CD14-positive monocyte (primary cell): ENCODE results near the gene GRM2. TPM values are rescaled to one million over a fixed set of nuclear protein-coding genes. Genes with fewer than 3 reads are reported as not detected.

ENCODE experiments used
- DNase-seq, 3 donors: peaks; one replicate each; pipeline ENCODE4 v3.0.0-alpha.2; 2011 to 2022
- H2AFZ ChIP-seq: 2 replicates; pipeline ENCODE4 v1.6.0; 2012; ENCODE audit warnings: mild to moderate bottlenecking, low read depth, low read length, inconsistent platforms; ENCODE audit not compliant: insufficient read depth, poor library complexity, severe bottlenecking
- H3K27ac ChIP-seq, 2 donors: 1 replicate in 1 of 2; 2 replicates in 1 of 2; pipeline ENCODE4 v1.5.1; 2012 to 2013; ENCODE audit warnings: low read length in 2 of 2, control low read depth in 1 of 2, inconsistent platforms in 1 of 2, low read depth in 1 of 2, mild to moderate bottlenecking in 1 of 2
- H3K27me3 ChIP-seq, 2 donors: one replicate each; pipeline versions ENCODE4 v1.6.0 to v1.6.1; 2011 to 2013; ENCODE audit warnings: low read length in 2 of 2; ENCODE audit not compliant: control insufficient read depth in 2 of 2, insufficient read depth in 2 of 2
- H3K36me3 ChIP-seq, 2 donors: replicated peaks in 1 of 2; 1 replicate in 1 of 2; 2 replicates in 1 of 2; pipeline versions ENCODE4 v1.5.1 to v1.6.1; 2012 to 2013; ENCODE audit warnings: low read length in 2 of 2, control low read depth in 1 of 2, inconsistent platforms in 1 of 2, mild to moderate bottlenecking in 1 of 2; ENCODE audit not compliant: insufficient read depth in 2 of 2, control insufficient read depth in 1 of 2
- H3K4me1 ChIP-seq, 2 donors: 1 replicate in 1 of 2; 2 replicates in 1 of 2; pipeline versions ENCODE4 v1.5.1 to v1.6.1; 2012 to 2013; ENCODE audit warnings: low read length in 2 of 2, control low read depth in 1 of 2, inconsistent platforms in 1 of 2, mild to moderate bottlenecking in 1 of 2, moderate library complexity in 1 of 2; ENCODE audit not compliant: insufficient read depth in 2 of 2, control insufficient read depth in 1 of 2
- H3K4me2 ChIP-seq: replicated peaks from 2 replicates; pipeline ENCODE3; 2012; ENCODE audit warnings: low read length, moderate library complexity, mild to moderate bottlenecking; ENCODE audit not compliant: poor library complexity, severe bottlenecking; ENCODE audit errors: extremely low read depth
- H3K4me3 ChIP-seq, 3 experiments: fragments of 200-600 bp in 1 of 3; sonication (generic) in 1 of 3; replicated peaks in 1 of 3; 1 replicate in 2 of 3; 2 replicates in 1 of 3; pipeline ENCODE4 v1.5.1; 2011 to 2013; ENCODE audit warnings: low read length in 3 of 3, mild to moderate bottlenecking in 3 of 3, control low read depth in 2 of 3, low read depth in 2 of 3, inconsistent platforms in 1 of 3, moderate library complexity in 1 of 3
- H3K79me2 ChIP-seq: 2 replicates; pipeline ENCODE4 v1.6.0; 2012; ENCODE audit warnings: mild to moderate bottlenecking, control low read depth, inconsistent platforms, low read length, moderate library complexity; ENCODE audit not compliant: insufficient read depth
- H3K9ac ChIP-seq: 2 replicates; pipeline ENCODE4 v1.6.0; 2017; ENCODE audit warnings: low read length, mild to moderate bottlenecking; ENCODE audit not compliant: insufficient read depth, poor library complexity, severe bottlenecking
- H3K9me3 ChIP-seq, 2 donors: replicated peaks in 1 of 2; 1 replicate in 1 of 2; 2 replicates in 1 of 2; pipeline versions ENCODE4 v1.5.1 to v1.6.1; 2012 to 2013; ENCODE audit warnings: low read length in 2 of 2, control low read depth in 1 of 2; ENCODE audit not compliant: control insufficient read depth in 1 of 2, insufficient read depth in 1 of 2
- H4K20me1 ChIP-seq: 2 replicates; pipeline ENCODE4 v1.6.0; 2012; ENCODE audit warnings: mild to moderate bottlenecking, low read length, control low read depth, moderate library complexity; ENCODE audit not compliant: insufficient read depth
- H3K27ac Mint-ChIP-seq, 7 donors: one replicate each; pipeline ENCODE4 v1.8.0; 2020; ENCODE audit warnings: mild to moderate bottlenecking in 7 of 7, mixed read lengths in 7 of 7, moderate library complexity in 6 of 7, inconsistent platforms in 2 of 7
- H3K27me3 Mint-ChIP-seq, 3 donors: one replicate each; pipeline ENCODE4 v1.8.0; 2021 to 2022; ENCODE audit warnings: low read depth in 3 of 3, mild to moderate bottlenecking in 3 of 3, mixed read lengths in 3 of 3, moderate library complexity in 3 of 3, inconsistent platforms in 1 of 3
- H3K36me3 Mint-ChIP-seq, 2 donors: one replicate each; pipeline ENCODE4 v1.8.0; 2020; ENCODE audit warnings: mixed read lengths in 2 of 2, inconsistent platforms in 1 of 2, mild to moderate bottlenecking in 1 of 2
- H3K4me1 Mint-ChIP-seq: one replicate; pipeline ENCODE4 v1.8.0; 2020; ENCODE audit warnings: mild to moderate bottlenecking, mixed read lengths
- H3K4me3 Mint-ChIP-seq, 2 donors: one replicate each; pipeline ENCODE4 v1.8.0; 2020; ENCODE audit warnings: mild to moderate bottlenecking in 2 of 2, mixed read lengths in 2 of 2, moderate library complexity in 1 of 2
- H3K9me3 Mint-ChIP-seq, 7 donors: one replicate each; pipeline ENCODE4 v1.8.0; 2020 to 2022; ENCODE audit warnings: mixed read lengths in 7 of 7, mild to moderate bottlenecking in 6 of 7, moderate library complexity in 6 of 7, inconsistent platforms in 2 of 7
- WGBS: methylation state at CpG from one replicate; pipeline ENCODE4 v1.1.5; 2013; ENCODE audit warnings: missing lambda C conversion rate; ENCODE audit not compliant: insufficient coverage; 5-methylcytosine and 5-hydroxymethylcytosine counted together
- intact Hi-C, 2 donors: fragments of 100-400 bp; cut with micrococcal nuclease; formaldehyde crosslinking; loops; one replicate each; pipeline versions ENCODE4 v1.15.0 to v1.15.1; 2023
- polyA plus RNA-seq, 3 donors: library from polyadenylated mRNA; depleted of rRNA in 1 of 3; unstranded in 2 of 3; stranded (reverse) in 1 of 3; fragments of 300-500 nt in 2 of 3; fragments of >200 nt in 1 of 3; fragmentation: Illumina TruSeq in 2 of 3; gene quantifications; 1 replicate in 2 of 3; 2 replicates in 1 of 3; pipeline ENCODE4 v1.2.3, GENCODE V29; 2012 to 2021
- TF ChIP-seq, protein P1 (sequence below): fragments of 200-600 bp; IDR thresholded peaks from one replicate; pipeline ENCODE4 v1.8.0; 2022; ENCODE audit warnings: antibody characterized with exemption, mild to moderate bottlenecking

GRM2 gene
- polyA plus RNA-seq, 3 donors, result 0.72 TPM; not detected in 2

DNA sequence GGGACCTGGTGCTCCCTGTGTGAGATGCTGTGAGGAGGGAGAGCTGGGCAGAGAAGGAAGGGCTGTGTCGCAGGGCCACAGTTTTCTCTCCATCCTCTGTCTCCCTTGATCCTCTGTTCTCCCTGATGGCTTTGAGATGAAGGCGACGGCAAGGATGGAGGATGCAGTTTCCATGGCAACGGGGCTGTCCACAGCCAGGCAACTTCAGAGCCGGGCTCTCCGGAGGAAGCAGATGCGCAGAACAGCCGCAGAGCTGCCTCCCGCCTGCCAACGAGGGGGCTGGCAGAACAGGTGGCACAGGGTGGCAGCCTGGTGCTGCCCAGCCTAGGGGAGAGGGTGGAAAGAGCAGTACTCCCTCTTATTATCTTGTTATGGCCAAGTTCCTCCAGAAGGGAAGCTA lies 9.9 kb upstream of the GRM2 start:
- Mint-ChIP-seq H3K9me3 (no peaks in the 10 kb centered on the region), H3K27ac (peak overlapping the region in 1 of 7 donors; percentile 50), H3K4me3 (no peak overlapping the region), H3K27me3 (peaks cover 0 to 2% (median 0%) of the 10 kb centered on the region in 3 donors), H3K4me1 (no peaks in the 10 kb centered on the region), H3K36me3 (peaks cover 86 to 96% of the 10 kb centered on the region in 2 donors)
- no peak overlapping the region for H3K4me2 ChIP-seq
- H3K27me3 ChIP-seq, result no peaks in the 10 kb centered on the region
- no peak overlapping the region for H3K4me3 ChIP-seq
- H3K27ac ChIP-seq, result no peak overlapping the region
- 95% methylated on average over 9 of the region's 10 CpGs for WGBS
- peaks cover 2% of the 10 kb centered on the region for H3K79me2 ChIP-seq
- no peak for DNase-seq
- H3K9ac ChIP-seq, result no peak overlapping the region
- no peak overlapping the region for H2AFZ ChIP-seq
- no peaks in the 10 kb centered on the region for H3K9me3 ChIP-seq
- TF ChIP-seq, protein P1, sequence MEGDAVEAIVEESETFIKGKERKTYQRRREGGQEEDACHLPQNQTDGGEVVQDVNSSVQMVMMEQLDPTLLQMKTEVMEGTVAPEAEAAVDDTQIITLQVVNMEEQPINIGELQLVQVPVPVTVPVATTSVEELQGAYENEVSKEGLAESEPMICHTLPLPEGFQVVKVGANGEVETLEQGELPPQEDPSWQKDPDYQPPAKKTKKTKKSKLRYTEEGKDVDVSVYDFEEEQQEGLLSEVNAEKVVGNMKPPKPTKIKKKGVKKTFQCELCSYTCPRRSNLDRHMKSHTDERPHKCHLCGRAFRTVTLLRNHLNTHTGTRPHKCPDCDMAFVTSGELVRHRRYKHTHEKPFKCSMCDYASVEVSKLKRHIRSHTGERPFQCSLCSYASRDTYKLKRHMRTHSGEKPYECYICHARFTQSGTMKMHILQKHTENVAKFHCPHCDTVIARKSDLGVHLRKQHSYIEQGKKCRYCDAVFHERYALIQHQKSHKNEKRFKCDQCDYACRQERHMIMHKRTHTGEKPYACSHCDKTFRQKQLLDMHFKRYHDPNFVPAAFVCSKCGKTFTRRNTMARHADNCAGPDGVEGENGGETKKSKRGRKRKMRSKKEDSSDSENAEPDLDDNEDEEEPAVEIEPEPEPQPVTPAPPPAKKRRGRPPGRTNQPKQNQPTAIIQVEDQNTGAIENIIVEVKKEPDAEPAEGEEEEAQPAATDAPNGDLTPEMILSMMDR, result no peak
- H3K4me1 ChIP-seq, result no peaks in the 10 kb centered on the region
- H3K36me3 ChIP-seq, result peaks cover 83 to 100% of the 10 kb centered on the region in 2 donors
- intact Hi-C loops, result no loop called here
- peaks cover 55% of the 10 kb centered on the region for H4K20me1 ChIP-seq

DNA sequence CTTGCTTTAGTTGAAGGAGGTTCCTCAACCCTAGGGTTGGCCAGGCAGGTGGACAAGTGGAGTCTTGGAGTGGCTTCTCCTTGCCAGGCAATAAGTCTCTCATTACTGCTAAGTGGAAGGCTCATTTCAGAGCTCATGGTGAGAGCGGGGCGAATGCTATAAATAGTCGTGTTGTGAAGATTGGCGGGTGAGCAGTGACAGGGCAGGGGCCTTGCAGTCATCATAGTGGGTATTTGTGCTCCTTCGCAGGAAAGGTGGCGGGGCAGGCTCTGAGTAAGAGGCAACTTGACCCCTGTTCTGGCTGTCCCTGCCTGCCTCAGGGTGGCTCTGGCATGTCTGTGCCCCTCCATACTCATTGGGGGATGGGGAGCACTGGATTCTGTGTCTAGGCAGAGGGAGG lies 8.7 kb upstream of the GRM2 start:
- TF ChIP-seq, protein P1, result no peak
- H3K4me1 Mint-ChIP-seq, result no peaks in the 10 kb centered on the region
- H3K36me3 Mint-ChIP-seq, result peaks cover 85 to 96% of the 10 kb centered on the region in 2 donors
- Histone ChIP-seq H3K36me3 (peaks cover 83 to 100% of the 10 kb centered on the region in 2 donors), H3K4me1 (no peaks in the 10 kb centered on the region), H3K9ac (no peak overlapping the region), H3K4me3 (no peak overlapping the region), H2AFZ (no peak overlapping the region), H3K27ac (no peak overlapping the region), H3K27me3 (no peaks in the 10 kb centered on the region), H3K9me3 (no peaks in the 10 kb centered on the region), H3K79me2 (peaks cover 2% of the 10 kb centered on the region), H4K20me1 (peaks cover 49% of the 10 kb centered on the region), H3K4me2 (no peak overlapping the region)
- H3K27me3 Mint-ChIP-seq, result peaks cover 0 to 2% (median 0%) of the 10 kb centered on the region in 3 donors
- WGBS, result 94% methylated on average over 5 of the region's 6 CpGs
- DNase-seq, result no peak
- no peak overlapping the region for H3K4me3 Mint-ChIP-seq
- H3K9me3 Mint-ChIP-seq, result no peaks in the 10 kb centered on the region
- intact Hi-C loops, result no loop called here
- H3K27ac Mint-ChIP-seq, result peak overlapping the region in 2 of 7 donors; percentile 9 to 16
